Ishikawa (cell line): ENCODE results near the gene CENPL.

ENCODE experiments used
- CEBPB ChIP-seq: IDR thresholded peaks from 2 replicates; pipeline ENCODE4 v1.6.1; 2012
- CREB1 ChIP-seq: IDR thresholded peaks from 2 replicates; pipeline ENCODE4 v1.6.1; 2012; ENCODE audit warnings: low read depth
- EGR1 ChIP-seq: IDR thresholded peaks from 2 replicates; pipeline ENCODE4 v1.6.1; 2012
- EP300 ChIP-seq: IDR thresholded peaks from 2 replicates; pipeline ENCODE4 v1.6.1; 2012; ENCODE audit warnings: borderline replicate concordance
- FOXM1 ChIP-seq: IDR thresholded peaks from 2 replicates; pipeline ENCODE4 v1.6.1; 2012; ENCODE audit warnings: low read depth, borderline replicate concordance
- MAX ChIP-seq: IDR thresholded peaks from 2 replicates; pipeline ENCODE4 v1.6.1; 2012
- NFIC ChIP-seq: IDR thresholded peaks from 2 replicates; pipeline ENCODE4 v1.6.1; 2012
- RAD21 ChIP-seq: IDR thresholded peaks from 2 replicates; pipeline ENCODE4 v1.6.1; 2012; ENCODE audit warnings: low read depth
- REST ChIP-seq: IDR thresholded peaks from 2 replicates; pipeline ENCODE4 v1.6.1; 2012; ENCODE audit warnings: low read depth, mild to moderate bottlenecking
- TAF1 ChIP-seq: IDR thresholded peaks from 2 replicates; pipeline ENCODE4 v1.6.1; 2012; ENCODE audit warnings: low read depth, mild to moderate bottlenecking
- TCF12 ChIP-seq: IDR thresholded peaks from 2 replicates; pipeline ENCODE4 v1.6.1; 2012; ENCODE audit warnings: low read depth
- TEAD4 ChIP-seq: IDR thresholded peaks from 2 replicates; pipeline ENCODE4 v1.6.1; 2012
- USF1 ChIP-seq: IDR thresholded peaks from 2 replicates; pipeline ENCODE4 v1.6.1; 2012
- YY1 ChIP-seq: IDR thresholded peaks from 2 replicates; pipeline ENCODE4 v1.6.1; 2012; ENCODE audit warnings: low read depth
- ZBTB7A ChIP-seq: IDR thresholded peaks from 2 replicates; pipeline ENCODE4 v1.6.1; 2012; ENCODE audit warnings: low read depth

CENPL gene

GRCh38 chr1:173768206-173768605, 56.5 kb downstream of the CENPL start:
- TF ChIP-seq FOXM1 = no peak
- no peak for TF ChIP-seq EGR1
- no peak for TF ChIP-seq TCF12
- TF ChIP-seq YY1 = no peak
- TF ChIP-seq TAF1 = no peak
- TF ChIP-seq CEBPB = no peak
- no peak for TF ChIP-seq ZBTB7A
- no peak for TF ChIP-seq REST
- no peak for TF ChIP-seq TEAD4
- no peak for TF ChIP-seq NFIC

- TF ChIP-seq YY1 (no peak), CREB1 (no peak), FOXM1 (no peak), TEAD4 (no peak), REST (no peak)
Measured at GRCh38 chr1:173758980-173759379, 65.7 kb downstream of the CENPL start.

GRCh38 chr1:173758110-173758509, 66.6 kb downstream of the CENPL start:
- no peak for TF ChIP-seq TAF1

- TF ChIP-seq USF1 (no peak), MAX (no peak), YY1 (no peak), TEAD4 (no peak), CEBPB (no peak), NFIC (no peak), REST (no peak), TCF12 (no peak), CREB1 (no peak), EP300 (no peak), ZBTB7A (no peak), RAD21 (no peak), EGR1 (no peak), TAF1 (no peak), FOXM1 (no peak)
Measured at GRCh38 chr1:173757666-173758065, 67.0 kb downstream of the CENPL start.

- TF ChIP-seq CEBPB (no peak), ZBTB7A (no peak), YY1 (no peak), EGR1 (no peak), EP300 (no peak), RAD21 (no peak), USF1 (no peak), TCF12 (no peak), TEAD4 (no peak), NFIC (no peak), CREB1 (no peak), REST (no peak)
Measured at GRCh38 chr1:173753830-173754229, 70.9 kb downstream of the CENPL start.
